Measurements from ENCODE around the gene CES2.
A peak's percentile ranks its signal among the peaks of the same experiment; 100 is the strongest.
"Not testable (repeated sequence)": the region's sequence is repeated elsewhere in the genome, so short reads cannot be mapped to it uniquely, and the experiment has no call there.

CES2 gene, protein sequence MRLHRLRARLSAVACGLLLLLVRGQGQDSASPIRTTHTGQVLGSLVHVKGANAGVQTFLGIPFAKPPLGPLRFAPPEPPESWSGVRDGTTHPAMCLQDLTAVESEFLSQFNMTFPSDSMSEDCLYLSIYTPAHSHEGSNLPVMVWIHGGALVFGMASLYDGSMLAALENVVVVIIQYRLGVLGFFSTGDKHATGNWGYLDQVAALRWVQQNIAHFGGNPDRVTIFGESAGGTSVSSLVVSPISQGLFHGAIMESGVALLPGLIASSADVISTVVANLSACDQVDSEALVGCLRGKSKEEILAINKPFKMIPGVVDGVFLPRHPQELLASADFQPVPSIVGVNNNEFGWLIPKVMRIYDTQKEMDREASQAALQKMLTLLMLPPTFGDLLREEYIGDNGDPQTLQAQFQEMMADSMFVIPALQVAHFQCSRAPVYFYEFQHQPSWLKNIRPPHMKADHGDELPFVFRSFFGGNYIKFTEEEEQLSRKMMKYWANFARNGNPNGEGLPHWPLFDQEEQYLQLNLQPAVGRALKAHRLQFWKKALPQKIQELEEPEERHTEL

DNA sequence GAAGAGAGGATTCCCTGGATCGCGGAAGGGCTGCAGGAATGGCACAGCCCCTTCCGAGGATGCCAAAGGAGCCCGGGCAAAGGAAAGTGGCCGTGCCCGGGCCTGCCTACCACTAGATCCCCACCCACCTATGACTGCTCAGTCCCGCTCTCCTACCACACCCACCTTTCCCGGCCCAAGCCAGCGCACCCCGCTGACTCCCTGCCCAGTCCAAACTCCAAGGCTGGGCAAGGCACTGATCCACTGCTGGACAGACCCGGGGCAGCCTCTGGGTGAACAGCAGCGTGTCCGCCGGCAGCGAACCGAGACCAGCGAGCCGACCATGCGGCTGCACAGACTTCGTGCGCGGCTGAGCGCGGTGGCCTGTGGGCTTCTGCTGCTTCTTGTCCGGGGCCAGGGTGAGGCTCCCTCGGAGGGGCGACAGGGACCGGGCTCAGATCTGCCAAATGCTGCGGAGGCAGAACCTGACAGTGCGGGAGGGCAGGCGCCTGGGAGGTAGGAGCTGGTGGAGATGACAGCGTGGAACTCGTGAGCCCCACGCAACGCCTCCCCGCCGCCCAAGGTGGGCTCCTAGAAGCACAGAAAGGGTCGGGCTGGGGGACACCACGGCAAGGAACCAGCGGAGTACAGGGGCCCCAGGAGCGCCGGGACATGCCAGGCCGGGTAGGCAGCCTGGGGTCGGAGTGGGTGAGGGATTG lies at the start of gene CES2:
Gene CES2 (plus strand): TSS at position 203 of the 698 bp plus-strand sequence. CDS start 120 bp downstream, at position 323.
- DNase-seq, result no peak

DNA sequence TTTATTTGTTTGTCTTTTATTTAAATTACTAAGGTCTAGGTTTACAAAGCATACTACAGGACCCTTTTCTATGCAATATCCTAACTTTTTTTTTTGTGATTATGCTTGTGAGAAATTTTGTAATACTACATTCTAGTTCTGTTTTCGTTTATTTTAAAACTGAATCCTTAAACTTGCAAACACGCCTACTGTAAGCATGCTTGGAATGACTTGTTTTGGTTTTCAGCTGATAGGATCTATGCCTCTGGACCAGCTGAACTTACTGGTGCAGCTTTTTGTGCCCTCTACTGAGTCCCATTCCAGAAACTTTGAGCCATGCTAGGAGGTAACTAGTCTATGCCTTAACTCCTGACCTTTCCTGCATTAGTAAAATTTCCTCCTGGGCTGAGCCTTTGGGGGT lies 49.0 kb upstream of the CES2 start:
- no peak for DNase-seq

DNA sequence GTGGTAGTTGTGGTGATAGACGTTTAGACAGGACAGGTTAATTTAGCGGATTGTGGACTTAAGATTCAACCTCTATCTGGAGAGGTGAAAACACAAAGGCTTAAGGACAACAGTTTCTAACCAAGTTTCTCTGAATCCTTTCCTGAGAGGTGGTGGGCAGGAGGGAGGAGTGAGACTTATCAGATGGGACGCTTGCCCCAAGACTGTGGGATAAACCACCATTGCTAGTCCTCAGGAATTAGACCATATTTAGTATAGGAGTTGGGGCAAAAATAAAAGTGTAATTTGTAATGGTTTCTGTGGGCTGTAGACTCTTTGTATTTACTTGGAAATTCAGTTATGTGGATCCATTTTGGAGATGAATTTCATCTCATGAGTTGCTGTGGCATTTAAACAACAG lies 48.4 kb upstream of the CES2 start:
- no peak for DNase-seq

DNA sequence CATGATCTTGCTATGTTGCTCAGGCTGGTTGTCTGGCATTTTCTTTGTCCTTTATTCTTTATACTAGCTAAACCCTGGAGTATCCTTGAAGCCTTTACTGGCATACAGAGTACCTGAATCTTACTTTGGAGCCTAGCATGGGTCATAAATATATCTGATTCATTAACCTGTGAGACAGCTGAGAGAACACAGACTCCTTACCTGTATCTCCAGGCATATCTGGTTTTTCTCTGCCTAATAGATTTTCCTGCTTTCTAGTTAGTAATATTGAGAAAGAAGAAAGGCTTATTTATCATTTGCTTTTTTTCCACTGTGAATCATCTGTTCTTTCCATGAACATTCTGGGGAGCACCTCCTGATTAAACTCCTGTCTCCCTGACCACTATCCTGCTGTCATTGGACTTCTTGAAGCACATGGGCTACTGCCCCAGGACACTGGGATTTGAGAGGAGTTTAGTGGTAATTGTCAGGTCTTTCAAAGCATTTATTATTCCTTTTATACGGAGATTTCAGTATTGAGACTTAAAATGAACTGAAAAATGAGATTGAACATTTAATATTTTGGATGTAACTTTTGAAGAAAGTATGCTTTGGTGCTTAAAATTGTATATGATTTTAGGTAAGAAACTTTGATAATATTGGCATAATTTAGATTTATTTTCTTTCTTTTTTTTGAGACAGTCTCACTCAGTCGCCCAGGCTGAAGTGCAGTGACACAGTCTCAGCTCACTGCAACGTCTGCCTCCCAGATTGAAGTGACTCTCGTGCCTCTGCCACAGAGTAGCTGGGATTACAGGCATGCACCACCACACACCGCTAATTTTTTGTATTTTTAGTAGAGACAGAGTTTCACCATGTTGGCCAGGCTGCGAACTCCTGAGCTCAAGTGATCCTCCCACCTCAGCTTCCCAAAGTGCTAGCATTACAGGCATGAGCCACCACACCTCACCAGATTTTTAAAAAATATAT lies 46.4 kb upstream of the CES2 start:
- no peak for DNase-seq

DNA sequence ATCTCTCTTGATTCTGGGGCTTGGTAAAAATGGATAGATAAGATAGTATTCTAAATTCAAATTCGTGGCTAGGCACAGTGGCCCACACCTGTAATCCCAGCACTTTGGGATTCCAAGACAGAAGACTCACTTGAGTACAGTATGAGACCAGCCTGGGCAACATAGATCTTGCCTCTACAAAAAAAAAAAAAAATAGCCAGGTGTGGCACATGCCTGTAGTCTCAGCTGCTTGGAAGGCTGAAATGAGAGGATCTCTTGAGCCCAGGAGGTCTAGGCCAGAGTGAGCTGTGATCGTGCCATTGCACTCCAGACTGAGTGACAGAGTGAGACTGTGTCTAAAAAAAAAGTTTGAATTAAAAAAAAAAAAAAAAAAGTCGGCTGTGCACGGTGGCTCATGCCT lies 45.7 kb upstream of the CES2 start:
- no peak for DNase-seq

DNA sequence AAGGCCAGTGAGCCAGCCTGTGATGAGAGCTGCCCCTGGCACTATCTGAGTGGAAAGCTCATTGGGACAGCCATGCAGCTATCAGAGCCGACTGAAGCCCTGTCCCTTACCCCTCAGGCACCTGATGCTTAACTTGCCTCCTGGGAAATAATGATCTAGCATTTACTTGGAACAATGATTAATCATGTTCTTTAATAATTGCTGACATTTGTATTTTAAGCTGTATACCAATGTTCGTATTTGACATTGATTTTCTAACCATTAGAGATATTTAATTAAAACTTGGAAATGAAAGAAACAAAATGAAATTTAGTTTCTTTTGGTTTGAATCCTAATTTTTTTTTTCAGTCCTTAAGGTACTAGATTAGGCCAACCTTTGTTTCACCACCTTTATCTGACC lies 44.5 kb upstream of the CES2 start:
- no peak for DNase-seq

DNA sequence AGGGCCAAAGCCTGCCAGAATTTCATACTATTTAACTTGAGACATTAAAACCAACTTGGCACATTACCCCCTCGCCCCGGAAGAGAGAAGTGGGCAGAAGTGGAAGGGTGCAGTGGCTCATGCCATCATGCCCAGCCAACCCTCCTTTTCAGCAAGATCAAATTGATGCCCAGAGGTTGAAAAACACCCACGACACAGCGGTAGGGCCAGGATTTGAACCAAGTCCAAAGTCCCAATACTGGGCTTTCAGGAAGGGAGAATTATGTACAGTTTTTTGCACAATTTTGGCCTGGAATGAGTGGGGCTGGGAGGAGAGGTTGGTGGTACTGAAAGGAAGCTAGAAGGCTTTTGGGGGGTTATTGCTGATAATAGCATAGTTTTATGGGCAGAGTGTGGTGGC lies 44.0 kb upstream of the CES2 start:
- no peak for DNase-seq

DNA sequence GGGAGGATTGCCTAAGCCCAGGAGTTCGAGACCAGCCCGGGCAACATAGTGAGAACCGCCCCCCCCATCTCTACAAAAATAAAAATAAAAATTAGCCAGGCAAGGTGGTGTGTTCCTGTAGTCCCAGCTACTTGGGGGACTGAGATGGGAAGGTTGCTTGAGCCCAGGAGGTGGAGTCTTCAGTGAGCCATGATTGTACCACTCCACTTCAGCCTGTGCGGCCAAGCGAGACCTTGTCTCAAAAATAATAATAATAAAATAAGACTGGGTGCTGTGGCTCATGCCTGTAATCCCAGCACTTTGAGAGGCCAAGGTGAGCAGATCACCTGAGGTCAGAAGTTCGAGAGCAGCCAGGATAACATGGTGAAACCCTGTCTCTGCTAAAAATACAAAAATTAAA lies 43.5 kb upstream of the CES2 start:
- DNase-seq, result no peak

DNA sequence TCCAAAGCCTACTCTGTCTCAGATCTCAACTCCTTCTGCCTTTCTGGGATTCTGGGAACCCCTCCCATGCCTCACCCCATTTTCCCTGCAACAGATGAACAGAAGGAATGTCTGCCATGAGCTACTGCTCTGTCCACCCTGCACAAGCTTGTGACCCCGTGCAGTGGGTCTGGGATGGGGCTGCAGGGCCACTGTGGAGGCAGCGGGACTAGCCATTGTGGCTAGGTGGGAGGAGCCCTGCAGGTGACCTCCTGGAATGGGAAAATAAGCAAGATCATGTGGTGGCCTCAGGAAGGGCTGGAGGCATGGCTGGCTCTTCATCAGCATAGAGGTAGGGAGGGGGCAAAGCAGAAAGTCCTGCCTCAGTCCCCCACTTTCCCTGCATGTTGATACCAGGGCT lies 41.3 kb upstream of the CES2 start:
- no peak for DNase-seq

DNA sequence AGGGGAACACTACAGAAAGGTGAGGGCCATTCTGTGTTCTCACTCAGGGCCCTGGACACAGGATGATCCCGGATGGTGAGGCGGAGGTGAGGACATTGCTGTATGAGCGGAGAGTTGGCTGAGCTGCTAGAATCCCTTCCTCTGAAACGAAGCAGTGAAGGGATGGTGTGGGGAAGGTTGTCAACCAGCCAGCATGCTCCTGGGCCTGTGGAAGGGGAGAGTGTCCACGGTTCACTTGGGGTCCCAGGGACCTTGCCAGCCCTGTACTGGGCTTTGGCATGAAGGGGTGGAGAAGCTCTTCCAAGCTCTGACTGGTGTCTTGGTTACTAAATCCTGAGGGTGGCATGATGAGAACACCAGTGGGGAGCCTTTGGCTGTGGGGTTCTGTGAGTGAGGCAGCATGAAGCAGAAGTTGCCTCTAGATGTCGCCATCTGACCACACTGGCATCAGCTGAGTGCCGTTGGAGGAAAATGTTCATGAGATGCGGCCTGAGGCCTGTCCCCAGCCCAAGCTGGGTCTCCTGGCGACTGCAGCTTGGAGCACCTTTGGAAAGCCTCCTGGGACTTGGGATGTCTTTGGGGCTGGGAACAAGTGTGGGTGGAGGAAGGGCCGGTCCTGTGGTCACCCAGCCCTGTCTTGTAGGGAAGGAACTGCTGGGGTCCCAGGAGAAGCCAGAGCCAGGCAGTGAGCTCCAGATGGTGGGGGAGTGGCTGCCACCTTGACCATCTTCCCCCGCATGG lies 40.2 kb upstream of the CES2 start:
- peak in 1 of 2 experiments; percentile 57 for DNase-seq

DNA sequence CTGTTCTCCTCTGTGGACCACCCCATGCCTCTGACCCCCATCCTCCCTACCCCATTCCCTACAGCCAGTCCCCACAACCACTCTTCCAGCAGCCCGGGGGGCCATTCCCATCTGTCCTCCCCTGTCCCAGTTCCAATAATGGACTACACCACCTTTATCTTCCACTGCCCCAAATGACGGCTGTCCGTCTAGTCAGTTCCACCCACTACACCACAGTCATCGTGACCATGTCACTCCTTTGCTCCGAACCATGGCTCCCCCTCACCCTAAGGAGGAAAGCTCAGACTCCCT lies 39.7 kb upstream of the CES2 start:
- no peak for DNase-seq

DNA sequence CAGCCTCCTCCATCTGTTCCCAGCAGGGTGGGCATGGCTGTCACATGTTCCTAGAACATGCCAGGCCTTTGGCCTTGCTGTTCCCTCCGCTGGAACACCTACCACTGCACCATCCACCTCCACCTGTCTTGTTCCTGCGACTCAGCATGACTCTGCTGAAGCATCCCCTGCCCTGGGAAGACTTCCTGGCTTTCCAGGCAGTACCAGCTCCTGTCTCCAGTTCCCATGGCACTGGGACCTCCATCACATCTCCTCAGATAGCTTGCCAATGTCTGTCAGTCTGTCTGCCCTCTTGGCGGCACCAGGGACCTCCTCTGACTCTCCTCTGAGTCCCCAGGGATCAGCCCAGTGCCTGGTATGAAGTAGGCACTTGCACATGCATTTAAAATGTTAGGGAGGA lies 39.3 kb upstream of the CES2 start:
- no peak for DNase-seq

DNA sequence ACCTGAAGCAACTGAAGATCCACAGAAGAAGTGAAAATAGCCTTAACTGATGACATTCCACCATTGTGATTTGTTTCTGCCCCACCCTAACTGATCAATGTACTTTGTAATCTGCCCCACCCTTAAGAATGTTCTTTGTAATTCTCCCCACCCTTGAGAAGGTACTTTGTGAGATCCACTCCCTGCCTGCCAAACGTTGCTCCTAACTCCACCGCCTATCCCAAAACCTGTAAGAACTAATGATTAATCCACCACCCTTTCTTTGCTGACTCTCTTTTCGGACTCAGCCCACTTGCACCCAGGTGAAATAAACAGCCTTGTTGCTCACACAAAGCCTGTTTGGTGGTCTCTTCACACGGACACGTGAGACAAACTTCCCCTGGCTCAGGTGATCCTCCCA lies 38.6 kb upstream of the CES2 start:
- DNase-seq, result not testable (repeated sequence)

DNA sequence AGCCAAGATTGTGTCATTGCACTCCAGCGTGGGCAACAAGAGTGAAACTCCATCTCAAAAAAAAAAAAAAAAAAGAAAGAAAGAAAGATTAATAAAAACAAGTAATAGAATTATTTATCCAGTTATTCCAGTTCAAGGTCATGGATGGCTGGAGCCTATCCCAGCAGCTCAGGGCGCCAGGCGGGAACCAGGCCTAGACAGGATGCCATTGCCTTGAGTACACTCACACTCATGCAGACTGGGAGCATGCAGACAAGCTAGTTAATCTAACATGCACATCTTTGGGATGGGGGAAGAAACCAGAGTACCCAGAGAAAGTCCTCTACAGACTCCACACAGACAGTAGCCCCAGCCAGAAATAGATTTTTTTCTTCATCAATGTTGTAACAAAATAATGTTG lies 37.1 kb upstream of the CES2 start:
- no peak for DNase-seq

DNA sequence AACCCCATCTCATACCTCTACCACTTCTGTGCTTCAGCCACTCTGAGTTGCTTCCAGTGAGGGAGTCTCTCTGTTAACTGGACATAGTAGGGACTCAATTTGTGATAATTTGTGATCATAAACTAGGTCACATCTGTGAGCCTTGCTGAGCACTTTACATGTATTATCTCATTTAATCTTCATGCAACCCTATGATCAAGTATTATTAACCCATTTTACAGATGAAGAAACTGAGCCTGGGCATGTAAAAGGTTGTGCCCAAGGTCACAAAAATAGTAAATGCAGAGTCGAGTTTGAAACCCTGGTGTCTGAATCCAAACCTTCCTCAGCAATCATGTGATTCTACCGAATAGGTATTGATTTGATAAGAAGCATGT lies 36.4 kb upstream of the CES2 start:
- DNase-seq, result no peak

DNA sequence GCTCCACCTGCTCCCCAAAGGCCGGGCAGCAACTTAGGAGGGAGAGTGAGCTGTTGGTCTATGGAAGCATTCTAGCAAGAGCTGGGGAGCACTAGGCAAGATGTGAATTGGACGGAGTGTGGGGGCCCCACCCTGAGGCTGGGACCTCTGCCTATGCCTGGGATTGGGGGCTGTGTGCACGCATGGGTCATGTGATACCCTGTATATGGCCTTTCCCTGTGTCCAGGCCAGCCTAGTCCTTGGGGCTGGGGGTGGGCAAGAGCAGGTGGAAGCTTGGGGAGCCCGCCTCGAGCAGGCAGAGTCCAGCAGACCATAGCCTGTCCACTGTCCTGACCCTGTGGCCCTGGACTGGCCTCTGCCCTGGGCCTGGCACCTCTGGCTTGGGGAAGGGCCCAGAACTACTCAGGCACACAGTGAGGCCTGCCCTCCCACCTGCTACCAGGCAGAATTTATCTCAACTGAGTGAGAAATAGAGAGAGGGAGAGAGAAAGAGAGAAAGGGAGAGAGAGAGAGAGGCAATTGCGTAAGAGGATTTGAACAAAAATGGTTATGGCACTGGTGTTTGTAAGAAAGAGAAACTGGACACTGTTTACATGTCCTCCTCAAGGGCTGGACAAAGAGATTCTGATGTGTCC lies 35.9 kb upstream of the CES2 start:
- DNase-seq, result no peak

DNA sequence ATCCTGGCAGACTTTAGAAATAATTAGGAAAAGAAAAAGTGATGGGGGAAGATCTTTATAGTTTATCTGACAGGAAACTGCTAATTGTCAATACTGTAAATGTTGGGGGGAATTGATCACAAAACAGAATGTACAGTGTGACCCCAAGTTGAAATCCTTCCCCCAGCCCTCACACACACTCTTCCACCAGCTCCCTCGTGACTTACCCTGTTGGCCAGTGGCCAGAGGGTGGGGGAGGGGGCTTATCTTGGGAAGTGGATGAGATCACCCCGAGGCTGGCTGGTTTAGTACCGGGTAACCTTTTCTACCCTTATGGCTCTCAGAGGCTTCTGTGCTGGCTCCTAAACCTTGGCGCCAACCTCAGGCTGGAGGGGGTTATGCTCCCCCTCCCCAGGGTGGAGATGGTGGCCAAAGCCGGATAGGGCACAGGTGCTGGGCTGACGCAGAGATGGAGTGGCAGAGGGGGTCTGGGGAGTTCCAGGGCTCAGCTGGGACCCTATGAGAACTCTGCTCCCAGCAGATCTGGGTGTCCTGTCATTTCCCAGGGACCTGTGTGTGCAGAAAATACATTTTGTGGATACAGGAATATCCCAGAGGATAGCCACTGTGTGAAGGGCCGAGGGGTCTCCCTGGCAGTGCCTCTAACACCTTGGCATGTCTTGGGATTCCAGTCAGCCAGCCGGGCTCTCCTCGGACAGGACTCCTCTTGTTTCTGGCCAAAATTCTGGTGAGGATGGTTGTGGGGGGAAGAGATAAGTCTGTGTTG lies 35.2 kb upstream of the CES2 start:
- peak in 1 of 2 experiments; percentile 10 for DNase-seq

DNA sequence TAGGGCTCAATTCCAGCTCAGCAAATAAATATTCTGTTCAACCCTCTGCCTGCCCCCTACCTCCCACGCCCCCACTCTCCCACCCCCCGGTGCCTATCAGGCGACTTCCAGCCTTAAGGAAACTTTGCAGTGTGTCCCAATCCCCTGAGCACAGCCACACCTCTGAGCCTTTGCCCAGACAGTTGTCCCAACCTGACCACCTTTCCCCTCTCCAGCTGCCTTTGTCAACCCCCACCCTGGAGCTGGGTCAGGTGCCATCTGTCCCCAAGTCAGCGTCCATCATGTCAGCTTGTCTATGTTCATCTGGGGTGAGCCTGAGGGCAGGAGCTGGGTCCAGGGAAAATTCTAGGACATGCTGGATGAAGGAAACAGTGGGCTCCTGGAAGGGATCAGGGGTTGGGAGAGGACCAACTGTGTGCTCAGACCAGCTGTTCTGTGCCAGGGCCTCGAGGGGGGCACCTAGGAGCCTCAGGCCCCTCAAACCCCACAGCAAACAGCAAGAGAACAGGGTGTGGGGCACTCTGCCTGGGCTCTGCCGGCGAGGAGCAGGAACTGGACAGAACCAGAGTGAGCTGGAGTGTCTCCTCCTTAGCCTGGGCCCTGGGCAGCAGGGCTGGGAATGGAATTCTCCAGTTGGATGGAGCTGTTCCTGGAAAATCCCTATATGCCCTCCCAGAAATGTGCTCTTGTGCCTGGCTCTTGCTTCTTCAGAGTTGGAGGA lies 34.4 kb upstream of the CES2 start:
- no peak for DNase-seq

DNA sequence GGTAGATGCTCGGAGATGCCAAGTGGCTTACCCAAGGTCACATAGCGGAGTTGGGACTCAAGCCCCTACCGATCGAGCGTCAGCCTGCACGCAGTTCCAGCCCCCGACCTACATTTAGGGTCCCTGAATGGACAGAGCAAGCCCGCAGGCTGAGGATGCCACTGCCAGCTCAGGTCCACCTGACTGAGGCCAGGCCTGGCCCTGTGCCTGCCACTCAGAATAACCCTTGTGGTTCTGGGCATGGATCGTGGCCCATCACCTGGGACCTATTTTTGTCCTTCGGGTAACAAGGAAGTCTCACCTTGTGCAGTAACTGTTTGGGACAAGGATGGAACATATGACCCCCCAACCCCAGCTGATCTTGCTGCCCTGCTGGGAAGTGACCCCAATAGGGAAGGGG lies 33.7 kb upstream of the CES2 start:
- DNase-seq, result no peak
